Measurements from ENCODE around the gene LPCAT1.
"Not testable (repeated sequence)": the region's sequence is repeated elsewhere in the genome, so short reads cannot be mapped to it uniquely, and the experiment has no call there.

The LPCAT1 gene

DNA sequence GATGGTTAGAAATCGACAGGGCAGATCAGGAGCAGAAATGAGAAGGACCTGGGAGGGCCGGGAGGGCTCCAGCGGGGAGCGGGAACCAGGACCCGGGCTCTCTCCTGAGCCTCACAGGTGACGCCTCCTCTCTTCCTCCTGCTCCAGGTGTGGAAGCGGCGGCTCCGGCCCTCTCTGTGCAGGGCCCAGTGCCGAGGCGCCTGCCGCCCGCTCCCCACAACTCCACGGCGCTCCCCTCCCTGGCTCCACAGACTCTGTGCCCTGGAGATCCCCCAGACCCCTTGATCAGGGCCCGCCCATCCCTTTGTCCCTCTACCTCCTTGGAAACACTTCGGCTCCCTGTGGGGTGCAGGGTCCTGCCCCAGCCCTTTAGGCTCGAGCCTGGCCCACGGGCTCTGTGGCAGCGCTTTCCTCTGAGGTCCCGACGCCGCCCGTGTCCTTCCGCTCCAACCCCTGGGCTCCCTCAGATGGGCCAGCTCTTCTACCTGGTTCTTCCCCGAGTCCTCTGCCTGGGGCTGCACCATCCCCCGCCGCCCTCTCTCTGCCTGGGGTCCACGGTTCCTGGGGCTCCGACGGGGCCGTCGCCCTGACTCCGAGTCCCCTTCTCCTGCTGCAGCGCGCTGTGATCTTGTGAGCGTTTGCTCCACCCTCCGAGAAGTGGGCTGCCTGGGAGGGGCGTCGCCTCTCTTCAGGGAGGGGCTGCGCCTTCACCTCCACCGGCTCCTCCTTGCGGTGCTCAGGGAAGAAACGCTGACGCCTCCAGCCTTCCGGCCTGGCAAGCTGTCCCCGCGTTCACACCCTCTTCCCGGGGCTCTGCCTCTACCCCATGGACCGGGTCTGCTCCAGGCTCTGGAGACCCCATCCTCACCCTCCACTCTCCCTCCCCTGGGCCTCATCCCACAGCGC lies 56.2 kb downstream of the LPCAT1 start:
- DNase-seq (ENCODE audit: low spot score), result no peak

DNA sequence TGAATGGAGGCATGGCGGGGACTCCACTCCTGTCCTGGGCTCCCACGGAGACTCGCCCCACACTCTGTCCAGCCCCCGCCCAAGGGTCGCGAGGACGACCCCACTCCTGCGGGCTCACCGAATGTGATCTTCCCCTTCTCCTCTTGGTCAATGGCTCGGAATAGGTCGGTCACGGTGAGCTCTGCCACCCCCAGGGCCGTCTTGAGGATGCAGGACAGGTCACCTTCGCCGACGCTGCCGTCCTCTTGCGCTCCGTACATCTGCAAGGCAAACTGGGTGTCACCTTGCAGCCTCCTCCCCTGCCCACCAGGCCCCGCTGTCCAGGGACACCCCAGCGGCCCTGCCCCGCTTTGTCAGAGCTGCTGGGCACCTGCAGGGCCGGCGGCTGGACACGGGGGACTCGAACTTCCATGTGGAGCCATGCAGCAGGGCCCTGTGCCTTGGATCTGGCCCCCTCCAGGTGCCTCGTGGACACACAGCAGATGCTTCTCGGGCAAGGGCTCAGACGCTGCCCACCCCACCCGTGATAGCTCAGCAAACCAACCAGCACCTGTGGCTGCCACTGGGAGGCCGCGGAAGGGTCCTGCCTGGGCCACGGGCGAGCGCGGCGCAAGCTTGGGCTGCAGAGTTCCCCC lies 57.0 kb downstream of the LPCAT1 start:
- DNase-seq (ENCODE audit: low spot score), result no peak

DNA sequence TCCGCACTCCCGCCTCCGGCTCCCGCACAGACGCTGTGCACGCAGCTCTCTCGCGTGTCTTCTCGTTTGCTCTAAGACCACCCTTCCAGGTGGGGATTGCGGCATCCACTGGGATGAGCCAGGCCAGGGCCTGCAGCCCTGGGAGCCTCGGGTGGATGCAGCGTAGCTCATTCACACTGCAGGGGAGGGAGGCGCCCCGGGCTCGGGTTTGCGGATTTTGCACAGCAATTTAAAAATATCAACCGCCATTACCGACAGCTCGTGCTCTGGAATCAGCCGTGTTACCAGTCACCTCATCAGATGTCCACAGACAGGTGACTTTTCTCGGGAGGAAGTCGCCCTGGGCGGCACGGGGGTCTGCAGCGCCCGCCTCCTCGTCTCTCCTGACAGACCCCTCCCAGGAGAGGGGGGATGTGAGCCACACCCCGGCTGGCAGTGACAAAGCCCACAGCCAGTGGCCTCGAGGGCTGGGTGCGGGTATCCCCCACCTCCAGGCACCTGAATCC lies 57.7 kb downstream of the LPCAT1 start:
- no peak for DNase-seq (ENCODE audit: low spot score)

DNA sequence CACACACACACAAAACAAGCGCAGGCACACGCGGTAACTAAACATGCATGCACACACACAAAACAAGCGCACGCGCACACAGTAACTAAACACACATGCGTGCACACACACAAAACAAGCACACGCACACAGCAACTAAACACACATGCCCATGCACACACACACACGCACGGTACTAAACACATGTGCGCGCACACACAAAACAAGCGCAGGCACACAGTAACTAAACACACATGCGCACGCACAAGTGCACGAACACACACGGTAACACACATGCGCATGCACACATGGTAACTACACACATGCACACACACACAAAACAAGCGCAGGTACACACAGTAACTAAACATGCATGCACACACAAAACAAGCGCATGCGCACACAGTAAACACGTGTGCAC lies 58.6 kb downstream of the LPCAT1 start:
- DNase-seq (ENCODE audit: low spot score), result no peak

DNA sequence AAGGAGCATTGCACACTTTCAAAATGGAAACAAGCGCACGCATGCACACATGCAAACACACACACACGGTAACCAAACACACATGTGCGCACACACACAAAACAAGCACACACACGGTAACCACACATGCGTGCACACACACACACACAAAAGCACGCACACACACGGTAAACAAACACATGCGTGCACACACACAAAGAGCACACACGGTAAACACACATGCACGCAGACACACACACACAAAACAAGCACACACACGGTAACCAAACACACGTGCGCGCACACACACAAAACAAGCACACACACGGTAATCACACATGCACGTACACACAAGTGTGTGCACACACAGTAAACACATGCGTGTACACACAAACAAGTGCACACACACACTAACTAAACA lies 59.2 kb downstream of the LPCAT1 start:
- no peak for DNase-seq (ENCODE audit: low spot score)

DNA sequence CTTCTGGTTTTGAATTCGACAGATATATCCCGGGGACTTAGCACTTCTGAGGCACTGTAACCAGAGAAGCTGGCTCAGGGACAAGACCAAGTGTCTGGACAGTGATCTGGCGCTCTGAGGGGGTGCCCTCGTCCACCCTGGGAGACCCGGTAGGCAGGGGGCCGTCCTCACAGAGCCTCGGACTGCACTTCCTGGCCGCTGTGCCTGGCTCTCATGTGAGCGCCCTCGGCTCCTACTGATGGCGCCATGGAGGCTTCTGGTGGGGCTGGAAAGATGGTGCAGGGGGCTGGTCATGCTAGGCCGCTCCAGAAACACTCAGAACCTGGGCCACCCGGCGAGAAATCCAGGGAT lies 59.7 kb downstream of the LPCAT1 start:
- no peak for DNase-seq (ENCODE audit: low spot score)

DNA sequence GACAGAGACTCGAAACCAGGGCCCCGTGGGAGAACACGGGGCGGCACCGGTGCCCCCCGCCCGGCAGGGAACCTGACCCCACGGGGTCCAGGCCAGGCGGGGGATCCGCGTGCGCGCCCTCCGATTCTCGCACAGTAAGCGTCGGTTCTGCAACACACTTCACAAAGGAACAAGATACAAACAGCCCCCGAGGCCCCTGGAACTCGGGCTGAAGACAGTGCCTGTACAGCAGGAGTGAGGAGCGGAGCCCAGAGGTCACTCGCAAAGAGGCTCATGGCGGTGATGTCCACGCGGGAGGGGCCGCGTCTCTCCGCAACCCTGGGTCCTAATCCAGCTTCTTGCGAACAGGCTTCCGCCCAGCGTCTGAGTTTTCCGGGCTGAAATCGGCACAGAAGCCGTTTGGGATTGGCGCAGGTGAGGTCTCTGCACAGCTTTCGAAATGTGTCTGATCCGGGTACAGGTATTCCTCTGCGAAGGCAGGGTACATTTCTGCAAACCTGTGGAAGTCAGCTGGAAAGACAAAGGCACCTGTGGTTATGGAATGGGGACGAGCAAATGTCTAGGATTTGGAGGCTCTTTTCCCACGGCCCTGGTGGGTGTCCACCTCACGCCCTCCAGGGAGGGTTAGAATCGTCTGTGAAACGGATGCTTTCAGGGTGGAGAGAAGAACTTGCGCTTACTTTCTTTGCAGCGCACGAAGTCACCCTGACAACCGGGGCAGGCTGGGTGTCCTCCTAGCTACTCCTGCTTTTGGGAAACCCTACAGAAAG lies 60.2 kb downstream of the LPCAT1 start:
- no peak for DNase-seq (ENCODE audit: low spot score)

DNA sequence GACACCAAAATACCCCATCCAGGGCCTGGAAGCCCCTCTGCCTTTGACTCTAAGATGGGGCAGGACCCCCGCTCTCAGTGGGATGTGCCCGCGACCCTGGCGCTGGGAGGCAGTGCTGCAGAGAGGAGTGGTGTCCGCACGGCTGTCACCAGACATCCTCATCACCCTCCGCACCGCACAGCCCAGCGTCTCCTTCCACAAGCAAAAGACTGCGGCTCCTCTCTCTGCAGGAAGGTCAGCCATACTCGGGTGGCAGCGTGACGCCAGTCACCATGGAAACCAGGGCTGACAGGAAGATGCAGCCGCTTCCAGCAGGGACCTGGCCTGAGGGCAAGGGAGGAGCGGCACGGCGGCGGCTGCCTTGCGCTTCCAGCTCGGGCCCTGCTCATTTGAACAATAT lies 61.4 kb downstream of the LPCAT1 start:
- no peak for DNase-seq (ENCODE audit: low spot score)

DNA sequence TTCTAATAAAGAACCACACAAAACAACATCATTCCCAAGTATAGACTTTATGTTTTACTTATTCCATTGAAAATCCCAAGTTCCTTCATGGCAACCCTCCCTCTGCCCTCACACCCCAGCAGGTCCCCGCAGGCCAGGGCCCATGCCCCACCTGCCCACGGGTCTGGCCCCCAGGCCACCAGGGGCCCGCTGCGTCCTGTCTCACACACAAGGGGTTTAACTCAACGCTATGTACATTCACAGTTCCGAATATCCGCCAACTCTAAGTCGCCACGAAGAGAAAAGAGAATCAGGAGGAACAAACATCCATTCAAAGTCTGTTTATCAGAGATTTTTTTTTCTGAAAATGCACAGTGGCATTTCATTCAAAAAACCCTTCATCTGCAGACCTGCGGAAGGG lies 62.4 kb downstream of the LPCAT1 start:
- no peak for DNase-seq (ENCODE audit: low spot score)

DNA sequence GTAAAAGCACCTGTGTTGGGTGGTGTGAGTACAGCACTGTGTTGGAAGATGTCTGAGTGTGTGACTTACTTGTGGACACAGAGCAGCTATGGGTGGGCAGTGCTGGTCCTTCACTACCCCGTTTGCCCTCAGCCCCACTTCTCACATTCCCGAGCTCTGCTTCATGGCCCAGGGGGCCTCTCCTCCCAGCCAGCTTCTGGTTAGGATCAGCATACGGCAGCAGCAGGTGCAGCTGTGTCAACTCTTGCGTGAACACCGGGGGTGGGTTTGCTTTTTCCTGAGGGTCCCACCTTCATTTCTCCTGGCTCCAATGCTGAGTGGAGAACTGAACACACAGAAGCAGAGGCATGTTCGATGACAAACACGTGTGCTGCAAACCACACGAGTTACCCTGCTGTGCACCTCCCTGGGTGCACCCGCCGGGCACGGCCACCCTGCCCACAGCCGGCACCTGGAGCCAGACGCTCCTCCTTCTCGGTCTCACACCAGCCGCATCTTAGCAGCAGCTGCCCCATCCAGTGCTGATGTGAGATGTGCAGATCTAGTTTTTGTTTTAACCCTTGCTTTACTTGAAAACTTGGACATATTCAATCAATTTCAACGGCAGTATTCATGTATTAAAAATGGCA lies 63.6 kb downstream of the LPCAT1 start:
- no peak for DNase-seq (ENCODE audit: low spot score)

DNA sequence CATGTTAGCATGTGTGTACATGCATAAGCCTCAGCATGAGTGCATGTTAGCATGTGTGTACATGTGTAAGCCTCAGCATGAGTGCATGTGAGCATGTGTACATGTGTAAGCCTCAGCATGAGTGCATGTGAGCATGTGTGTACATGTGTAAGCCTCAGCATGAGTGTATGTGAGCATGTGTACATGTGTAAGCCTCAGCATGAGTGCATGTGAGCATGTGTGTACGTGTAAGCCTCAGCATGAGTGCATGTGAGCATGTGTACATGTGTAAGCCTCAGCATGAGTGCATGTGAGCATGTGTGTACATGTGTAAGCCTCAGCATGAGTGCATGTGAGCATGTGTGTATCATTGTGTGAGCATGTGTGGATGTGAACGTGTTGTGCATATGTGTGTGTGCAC lies 64.3 kb downstream of the LPCAT1 start:
- DNase-seq (ENCODE audit: low spot score), result not testable (repeated sequence)

DNA sequence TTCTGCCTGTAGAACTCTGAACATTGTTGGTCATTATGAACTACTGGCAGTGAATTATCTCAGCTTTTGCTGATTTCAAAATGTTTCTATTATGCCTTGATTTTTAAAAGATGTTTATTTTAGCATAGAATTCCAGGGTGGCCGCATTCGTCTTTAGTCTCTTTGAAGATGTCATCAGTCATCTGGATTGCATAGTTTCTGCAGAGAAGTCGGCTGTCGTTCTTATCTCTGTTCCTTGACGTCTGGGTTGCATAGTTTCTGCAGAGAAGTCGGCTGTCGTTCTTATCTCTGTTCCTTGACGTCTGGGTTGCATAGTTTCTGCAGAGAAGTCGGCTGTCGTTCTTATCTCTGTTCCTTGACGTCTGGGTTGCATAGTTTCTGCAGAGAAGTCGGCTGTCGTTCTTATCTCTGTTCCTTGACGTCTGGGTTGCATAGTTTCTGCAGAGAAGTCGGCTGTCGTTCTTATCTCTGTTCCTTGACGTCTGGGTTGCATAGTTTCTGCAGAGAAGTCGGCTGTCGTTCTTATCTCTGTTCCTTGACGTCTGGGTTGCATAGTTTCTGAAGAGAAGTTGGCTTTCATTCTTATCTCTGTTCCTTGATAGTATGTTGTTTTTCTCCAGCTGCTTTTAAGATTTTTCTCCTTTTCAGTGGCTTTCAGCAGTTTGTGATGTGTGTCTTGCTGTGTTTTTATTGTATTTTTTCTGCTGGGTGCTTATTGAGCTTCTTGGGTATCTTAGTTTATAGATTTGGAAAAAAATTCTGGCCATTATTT lies 67.5 kb downstream of the LPCAT1 start:
- not testable (repeated sequence) for DNase-seq (ENCODE audit: low spot score)

DNA sequence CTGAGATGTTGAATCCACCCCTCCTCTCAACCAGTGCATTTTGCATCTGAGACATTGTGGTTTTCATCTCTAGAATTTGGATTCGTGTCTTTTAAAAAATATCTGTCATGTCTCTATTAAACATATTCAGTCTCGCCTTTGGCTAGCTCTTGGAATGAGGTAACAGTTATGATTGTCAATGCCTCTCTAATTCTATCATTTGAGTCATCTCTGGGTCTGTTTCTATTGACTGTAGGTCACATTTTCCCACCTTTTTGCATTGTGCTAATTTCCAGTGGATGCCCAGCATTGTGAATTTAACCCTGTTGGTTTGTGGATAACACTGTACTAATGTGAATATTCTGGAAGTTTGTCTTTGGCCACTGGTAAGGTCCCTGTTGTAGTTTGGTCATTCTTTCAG lies 70.1 kb downstream of the LPCAT1 start:
- DNase-seq (ENCODE audit: low spot score), result no peak

DNA sequence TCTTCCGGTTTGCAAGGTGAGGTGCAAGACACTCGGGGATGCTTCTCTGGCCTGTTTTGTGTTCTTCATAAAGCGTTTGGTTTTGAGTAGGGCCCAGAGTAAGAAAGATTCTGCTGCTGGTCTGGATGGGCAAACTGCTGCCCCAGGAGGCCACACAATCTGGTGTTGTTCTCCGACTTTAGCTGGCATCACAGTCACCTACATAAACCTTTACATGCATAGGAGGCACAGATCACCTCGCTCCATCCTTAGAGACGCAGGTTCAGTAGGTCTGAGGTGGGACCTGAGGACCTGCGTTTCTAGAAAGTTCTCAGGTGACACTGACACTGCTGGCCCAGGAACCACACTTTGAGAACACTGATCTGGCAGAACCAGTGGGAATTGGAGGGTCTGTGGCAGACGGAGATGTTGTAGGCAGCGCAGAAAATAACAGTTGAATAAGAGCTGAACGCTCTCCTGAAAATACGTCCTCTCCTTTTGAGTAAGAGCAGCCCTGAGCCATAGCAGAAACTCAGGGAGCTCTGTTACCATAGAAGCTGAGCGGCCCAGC lies 74.6 kb downstream of the LPCAT1 start:
- DNase-seq (ENCODE audit: low spot score), result no peak

DNA sequence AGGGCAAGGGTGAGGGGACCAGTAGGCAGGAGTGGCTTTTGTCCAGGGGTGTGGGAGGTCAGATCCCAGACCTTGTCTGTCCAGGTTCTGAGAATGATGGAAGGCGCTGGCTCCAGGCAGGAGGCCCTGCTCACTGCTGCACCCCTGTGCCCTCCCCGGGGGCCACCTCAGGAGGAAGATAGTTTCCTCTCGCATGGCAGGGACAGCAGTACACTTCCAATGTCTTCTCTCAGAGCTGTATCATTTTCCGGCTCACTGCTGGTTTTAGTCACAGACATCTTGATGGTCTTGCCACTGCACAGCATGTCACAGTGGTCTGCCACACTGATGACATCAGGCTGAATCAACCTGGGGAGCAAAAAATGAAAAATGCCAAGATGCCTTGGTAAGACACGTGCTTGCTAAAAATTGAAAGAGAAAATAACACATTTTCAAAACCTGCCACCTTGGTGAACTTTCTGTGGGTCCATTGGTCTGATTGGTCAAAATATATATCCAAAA lies 75.2 kb downstream of the LPCAT1 start:
- DNase-seq (ENCODE audit: low spot score), result no peak

DNA sequence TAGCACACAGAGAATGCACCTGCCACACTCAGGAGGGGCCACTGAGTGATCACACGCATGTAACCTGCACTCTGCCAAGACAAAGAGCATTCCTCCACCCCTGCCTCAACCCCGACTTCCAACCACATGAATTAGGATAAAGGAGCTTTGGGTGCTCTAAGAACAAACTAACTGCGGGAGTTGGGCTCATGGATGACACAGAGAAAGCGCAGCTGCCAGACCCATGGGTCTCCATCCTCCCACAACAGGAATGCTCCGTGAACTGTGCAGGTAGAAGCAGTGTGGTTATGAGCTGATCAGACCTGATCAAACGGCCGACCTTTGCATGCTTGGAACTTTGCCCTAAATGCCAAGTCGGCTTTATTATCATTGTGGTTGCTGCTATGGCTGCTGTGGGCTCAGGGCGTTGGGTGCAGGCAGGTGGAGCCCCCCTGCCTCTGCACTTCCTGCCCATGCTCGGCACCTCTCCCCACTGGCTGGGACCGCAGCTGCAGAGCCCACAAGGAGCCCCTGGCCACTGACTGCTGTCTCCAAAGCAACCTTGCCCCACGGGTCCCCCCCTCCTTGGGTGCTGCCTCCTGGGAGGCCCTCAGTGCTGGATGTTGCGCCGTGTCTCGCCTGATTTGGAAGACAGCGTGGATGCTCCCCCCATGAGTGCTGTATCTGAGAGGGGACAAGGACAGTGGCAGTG lies 75.9 kb downstream of the LPCAT1 start:
- no peak for DNase-seq (ENCODE audit: low spot score)

DNA sequence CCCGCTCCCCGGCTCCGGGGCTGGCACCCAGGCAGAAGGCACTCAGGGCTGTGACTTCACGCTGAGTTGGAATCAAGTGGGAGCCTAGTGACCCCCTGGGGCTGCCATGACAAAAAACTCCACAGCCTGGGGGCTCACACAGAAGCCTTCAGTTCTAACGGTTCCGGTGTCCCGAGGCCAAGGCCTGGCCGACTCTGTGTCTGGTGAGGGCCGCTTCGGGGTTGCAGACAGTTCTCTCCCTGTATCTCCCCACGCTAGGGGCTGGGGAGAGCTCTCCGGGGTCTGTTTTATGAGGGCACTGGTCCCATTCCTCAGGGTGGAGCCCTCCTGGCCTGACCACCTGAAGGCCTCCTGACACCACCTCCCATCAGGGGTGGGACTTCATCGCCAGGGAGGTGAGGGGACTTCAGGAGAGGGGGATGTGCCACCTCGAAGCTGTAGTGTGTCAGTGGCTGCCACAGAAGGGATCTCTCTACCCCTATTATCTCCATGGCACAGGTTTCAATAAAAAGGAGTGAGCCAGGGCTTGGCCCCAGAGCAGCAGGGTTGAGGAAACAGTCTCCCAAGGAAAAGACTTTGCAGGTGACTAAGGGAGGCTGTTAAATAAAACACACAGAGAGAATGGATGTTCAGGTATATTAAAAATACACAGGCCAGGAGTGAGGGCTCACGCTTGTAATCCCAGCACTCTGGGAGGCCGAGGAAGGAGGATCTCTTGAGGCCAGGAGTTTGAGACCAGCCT lies 77.0 kb downstream of the LPCAT1 start:
- DNase-seq (ENCODE audit: low spot score), result no peak

DNA sequence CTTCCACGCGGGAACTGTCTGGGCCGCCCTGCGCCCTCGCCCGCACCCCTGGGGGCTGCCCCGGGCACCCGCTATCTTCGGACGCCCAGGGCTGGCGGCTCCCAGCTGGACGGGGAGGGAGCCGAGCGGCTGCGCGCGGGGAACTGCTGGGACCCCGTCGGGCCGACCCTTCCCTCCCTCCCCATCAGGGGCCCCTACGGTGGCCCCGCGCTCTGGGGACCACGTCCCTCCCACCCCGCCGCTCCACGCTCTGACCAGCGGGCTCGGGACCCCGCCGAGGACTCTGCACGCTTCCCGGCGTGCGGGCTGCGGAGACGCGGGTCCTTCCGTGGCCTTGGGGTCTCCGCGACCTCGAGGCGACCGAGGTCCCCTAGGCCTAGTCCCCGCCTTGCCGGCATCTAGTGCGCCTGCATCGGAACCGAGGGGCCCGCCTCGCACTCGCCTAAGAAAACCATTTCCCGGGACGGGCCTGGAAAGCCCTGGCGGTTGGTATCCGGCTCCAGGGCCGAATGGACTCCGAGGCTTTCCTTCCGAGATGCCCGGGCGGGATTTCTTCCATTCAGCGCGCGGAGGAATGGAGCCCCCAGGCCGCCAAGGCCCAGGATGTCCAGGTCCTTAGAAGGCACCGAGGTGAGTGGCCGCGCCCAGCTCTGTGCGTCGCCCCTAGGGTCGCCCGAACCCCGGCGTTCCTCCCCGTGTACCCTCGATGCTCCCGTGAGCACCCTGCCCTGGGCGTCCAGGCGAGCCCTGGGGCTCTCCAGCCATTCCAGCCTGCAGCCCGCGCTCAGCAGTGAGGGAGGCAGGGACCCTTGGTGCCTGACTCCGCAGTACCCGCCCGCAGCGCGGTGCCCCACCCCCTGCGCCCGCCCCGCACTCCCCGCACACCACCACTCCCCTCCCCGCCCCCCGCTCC lies 77.8 kb downstream of the LPCAT1 start:
- no peak for DNase-seq (ENCODE audit: low spot score)

All from SK-N-DZ (cell line).